GM12878 (cell line): Measurements from ENCODE around the gene APOA4. TPM values are rescaled to one million over a fixed set of nuclear protein-coding genes. Genes with fewer than 3 reads are reported as not detected.

ENCODE experiments used
- ATAC-seq: fragments of 200-7000 bp; cut with Tn5 transposase; 3 replicates; pipeline ENCODE4 v1.9.1; 2020; ENCODE audit warnings: mild to moderate bottlenecking, moderate library complexity
- Bru-seq: library from RNA; stranded (reverse); fragments of 400-500 nt; gene quantifications from one replicate; lab custom pipeline; 2021; lab: Mats Ljungman, UMichigan
- BruChase-seq, 2 experiments: library from RNA; stranded (reverse); fragments of 400-500 nt; gene quantifications; one replicate each; lab custom pipeline; 2021; lab: Mats Ljungman, UMichigan
- BruUV-seq: library from RNA; stranded (reverse); fragments of 400-500 nt; replicated peaks from 2 replicates; lab custom pipeline; 2021; lab: Mats Ljungman, UMichigan
- CTCF ChIA-PET: fragments of 300-600 bp; sonication (Branson Sonifier 250); formaldehyde crosslinking; extraction: SDS; loops from one replicate; lab custom pipeline; 2021; ENCODE audit warnings: inconsistent platforms; lab: Yijun Ruan, JAX
- POLR2A ChIA-PET: fragments of 350-600 bp; formaldehyde crosslinking; extraction: SDS; loops from one replicate; lab custom pipeline; 2021; ENCODE audit warnings: inconsistent platforms; lab: Charles Lee
- RAD21 ChIA-PET: fragments of 300-600 bp; sonication (Branson Sonifier 250); formaldehyde crosslinking; loops from one replicate; lab custom pipeline; 2023; ENCODE audit warnings: antibody characterized with exemption; ENCODE audit not compliant: unreplicated experiment; lab: Charles Lee
- SMC1A ChIA-PET: fragments of 300-600 bp; sonication (Branson Sonifier 250); formaldehyde crosslinking; loops from one replicate; lab custom pipeline; 2023; ENCODE audit not compliant: unreplicated experiment, uncharacterized antibody; lab: Charles Lee
- DNase-seq: peaks from one replicate; pipeline ENCODE4 v3.0.0-alpha.2; 2011; ENCODE audit warnings: low read depth, low spot score
- FAIRE-seq: peaks from 3 replicates; lab custom pipeline; 2011; peaks lifted over from hg19 to GRCh38; lab: Jason Lieb, UNC
- H2AFZ ChIP-seq: 2 replicates; pipeline ENCODE4 v1.6.0; 2011; ENCODE audit warnings: low read depth, low read length, control low read depth; ENCODE audit not compliant: control insufficient read depth
- H3K27ac ChIP-seq: 2 replicates; pipeline ENCODE4 v1.5.1; 2011; ENCODE audit warnings: control low read depth; ENCODE audit not compliant: control insufficient read depth, insufficient read depth
- H3K27me3 ChIP-seq, 2 experiments: replicated peaks in 1 of 2; 2 replicates each; pipeline versions ENCODE4 v1.6.0 to v1.6.1; 2011; ENCODE audit warnings: low read length in 1 of 2; ENCODE audit not compliant: control insufficient read depth in 2 of 2, insufficient read depth in 2 of 2
- H3K36me3 ChIP-seq, 2 experiments: 2 replicates each; pipeline ENCODE4 v1.5.1; 2011; ENCODE audit warnings: low read length in 1 of 2; ENCODE audit not compliant: control insufficient read depth in 2 of 2, insufficient read depth in 2 of 2
- H3K4me1 ChIP-seq: 2 replicates; pipeline ENCODE4 v1.6.1; 2011; ENCODE audit warnings: mild to moderate bottlenecking, low read length, moderate library complexity, mixed read lengths; ENCODE audit not compliant: control insufficient read depth, insufficient read depth
- H3K4me2 ChIP-seq: 2 replicates; pipeline ENCODE4 v1.6.0; 2011; ENCODE audit warnings: control low read depth; ENCODE audit not compliant: control insufficient read depth, insufficient read depth
- H3K4me3 ChIP-seq: fragments of 200-600 bp; sonication (generic); 2 replicates; pipeline ENCODE4 v1.5.1; 2016
- H3K79me2 ChIP-seq: 2 replicates; pipeline ENCODE4 v1.6.0; 2011; ENCODE audit warnings: low read length; ENCODE audit not compliant: control insufficient read depth, insufficient read depth
- H3K9ac ChIP-seq: 2 replicates; pipeline ENCODE4 v1.8.0; 2011; ENCODE audit warnings: low read length, control low read depth, mixed read lengths; ENCODE audit not compliant: control insufficient read depth, insufficient read depth
- H3K9me3 ChIP-seq: replicated peaks from 3 replicates; pipeline ENCODE4 v1.5.1; 2011; ENCODE audit warnings: mild to moderate bottlenecking, low read length; ENCODE audit not compliant: control insufficient read depth, insufficient read depth
- H4K20me1 ChIP-seq: 2 replicates; pipeline ENCODE4 v1.6.0; 2011; ENCODE audit not compliant: control insufficient read depth, insufficient read depth
- CBFB ChIP-seq: IDR thresholded peaks from 2 replicates; pipeline ENCODE4 v1.6.1; 2016; ENCODE audit warnings: antibody characterized with exemption, low read depth
- ZSCAN29 ChIP-seq: fragments of 450-650 bp; IDR thresholded peaks from 2 replicates; pipeline ENCODE4 v1.6.1; 2017; ENCODE audit warnings: mild to moderate bottlenecking, moderate library complexity
- WGBS: methylation state at CpG from one replicate; pipeline ENCODE4 v1.1.6; 2016; ENCODE audit warnings: low lambda C conversion rate; ENCODE audit not compliant: insufficient replicate concordance, insufficient coverage; ENCODE audit errors: missing lambda C conversion rate; 5-methylcytosine and 5-hydroxymethylcytosine counted together
- in situ Hi-C: fragments of 300-500 bp; cut with MboI; formaldehyde crosslinking; loops from 9 replicates; pipeline ENCODE4 v1.14.3; 2018; ENCODE audit warnings: mixed read lengths
- intact Hi-C: fragments of 100-400 bp; cut with micrococcal nuclease; formaldehyde crosslinking; loops from one replicate; pipeline ENCODE4 v1.14.2; 2022; ENCODE audit not compliant: unreplicated experiment
- long read RNA-seq, 2 experiments: library from polyadenylated mRNA; unstranded; transcript quantifications; one replicate each; pipeline ENCODE4 v2.0.0, GENCODE V29; 2019 to 2020
- polyA minus RNA-seq, 3 experiments: library from RNA; depleted of rRNA, polyadenylated mRNA; stranded (reverse); fragments of >200 nt; gene quantifications; 2 replicates each; pipeline ENCODE4 v1.2.3, GENCODE V29; 2011
- polyA plus RNA-seq, 11 experiments: library from polyadenylated mRNA; depleted of rRNA in 4 of 11; unstranded in 6 of 11; stranded (reverse) in 5 of 11; fragments of >200 nt; fragmentation: Nextera tagmentation in 4 of 11; fragmentation: Illumina TruSeq in 1 of 11; extraction: Ambion mirVana in 4 of 11; extraction: Trizol in 1 of 11; gene quantifications; 1 replicate in 1 of 11; 2 replicates in 10 of 11; pipeline versions ENCODE4 v1.2.1 to v1.2.3, GENCODE V29; 2011 to 2016; ENCODE audit warnings: inconsistent platforms in 2 of 11, missing spikeins in 2 of 11, low read depth in 1 of 11
- total RNA-seq, 4 experiments: library from RNA; depleted of rRNA in 3 of 4; stranded (reverse); fragments of >200 nt in 3 of 4; fragmentation: Illumina TruSeq in 1 of 4; extraction: Trizol in 1 of 4; gene quantifications; 2 replicates each; pipeline versions ENCODE4 v1.2.1 to v1.2.3, GENCODE V29; 2013 to 2021
- TF ChIP-seq, protein P1 (sequence below): fragments of 450-650 bp; IDR thresholded peaks from 2 replicates; pipeline ENCODE4 v1.6.1; 2017; ENCODE audit warnings: mild to moderate bottlenecking, low read depth, inconsistent platforms; ENCODE audit not compliant: poor library complexity, severe bottlenecking

The APOA4 gene
- total RNA-seq (2013; cell fraction: nucleolus; rRNA removed): not detected in 2 replicates
- total RNA-seq (2014; rRNA removed) (not detected in 2 replicates), total RNA-seq (2014; rRNA removed; fragmentation: Illumina TruSeq; extraction: Trizol) (not detected in 2 replicates), total RNA-seq (2021) (not detected in 2 replicates), polyA plus RNA-seq (2011; rRNA removed) (not detected in 2 replicates), polyA plus RNA-seq (2014; fragmentation: Illumina TruSeq; extraction: Trizol) (not detected in 2 replicates), polyA plus RNA-seq (2014; fragmentation: Nextera tagmentation; extraction: Ambion mirVana) (not detected), polyA plus RNA-seq (2014; rRNA removed) (not detected in 2 replicates), polyA plus RNA-seq (2016; fragmentation: Nextera tagmentation; extraction: Ambion mirVana) (not detected), polyA minus RNA-seq (2011; rRNA and poly(A)+ RNA removed) (not detected in 2 replicates), Bru-seq, nascent RNA (not detected), BruChase-seq, experiment 1, labeled RNA remaining after a 6-hour chase (not detected), BruChase-seq, experiment 2, labeled RNA remaining after a 2-hour chase (percentile 17 among the genes with signal in this experiment)
- polyA plus RNA-seq (2011; ENCODE audit: low read depth): not detected
- not detected in 2 replicates for polyA plus RNA-seq (2011; cell fraction: cytosol; rRNA removed)
- not detected in 2 replicates for polyA plus RNA-seq (2011; cell fraction: nucleus; rRNA removed)
- not detected in 2 replicates for polyA plus RNA-seq (2012)
- polyA minus RNA-seq (2011; cell fraction: cytosol; rRNA and poly(A)+ RNA removed): not detected in 2 replicates
- not detected in 2 replicates for polyA minus RNA-seq (2011; cell fraction: nucleus; rRNA and poly(A)+ RNA removed)
- long read RNA-seq, experiment 1: 0 reads
- long read RNA-seq, experiment 2: 0 reads

DNA sequence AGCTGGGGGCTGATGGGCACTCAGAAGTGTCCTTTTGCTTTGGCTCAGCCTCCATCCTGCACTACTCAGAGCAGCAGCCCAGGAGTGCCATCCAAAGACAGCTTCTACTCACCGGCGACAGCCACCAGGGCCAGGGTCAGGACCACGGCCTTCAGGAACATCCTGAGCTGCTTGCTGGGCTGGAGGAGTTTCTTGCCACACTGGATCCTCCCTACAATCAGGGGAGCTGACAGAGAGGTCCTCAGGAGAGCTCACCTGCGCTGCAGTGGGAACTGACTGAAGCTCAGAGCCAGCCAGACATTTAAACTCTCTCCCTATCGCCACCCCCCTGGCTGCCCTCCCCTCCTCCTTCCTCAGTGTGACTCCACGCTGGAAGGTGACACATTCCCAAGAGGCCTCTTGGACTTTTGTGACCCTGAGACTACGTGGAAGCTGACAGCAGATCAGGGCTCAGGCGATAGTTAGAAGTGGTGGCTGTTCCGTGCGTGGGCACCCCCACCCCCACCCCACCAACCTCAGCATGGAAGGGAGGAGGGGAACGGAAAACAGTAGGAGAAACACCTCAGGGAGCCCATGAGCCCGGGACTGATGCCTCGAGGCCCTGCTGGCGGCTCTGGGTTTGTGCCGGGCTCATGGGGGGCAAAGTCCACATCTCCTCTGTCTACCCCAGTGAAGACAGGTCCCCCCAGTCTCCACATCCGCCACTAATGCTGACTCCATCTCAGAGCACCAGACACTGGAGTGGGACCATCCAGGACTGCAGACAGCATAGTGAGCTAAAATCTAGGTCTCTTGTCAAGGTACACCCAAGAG, at the start of gene APOA4:
Gene APOA4, minus strand, starts transcription at position 274 of the 813 bp plus-strand sequence. Its CDS starts 113 bp downstream, at position 161.
- ChIA-PET CTCF (interaction anchor here (2.9 to 3.2 kb wide), 2 partner anchors 12 to 33 kb away, joined by 10 to 17 read pairs; partner anchors contain the start of gene APOA5), POLR2A (interaction anchor here (0.6 kb wide), 1 partner anchor 34 kb away, joined by 3 read pairs; no protein-coding TSS in a partner anchor), RAD21 (no interaction called here), SMC1A (interaction anchor here (1.1 kb wide), 1 partner anchor 150 kb away, joined by 3 read pairs; no protein-coding TSS in a partner anchor)
- no peak for TF ChIP-seq CBFB
- no peak for TF ChIP-seq ZSCAN29
- TF ChIP-seq, protein P1, sequence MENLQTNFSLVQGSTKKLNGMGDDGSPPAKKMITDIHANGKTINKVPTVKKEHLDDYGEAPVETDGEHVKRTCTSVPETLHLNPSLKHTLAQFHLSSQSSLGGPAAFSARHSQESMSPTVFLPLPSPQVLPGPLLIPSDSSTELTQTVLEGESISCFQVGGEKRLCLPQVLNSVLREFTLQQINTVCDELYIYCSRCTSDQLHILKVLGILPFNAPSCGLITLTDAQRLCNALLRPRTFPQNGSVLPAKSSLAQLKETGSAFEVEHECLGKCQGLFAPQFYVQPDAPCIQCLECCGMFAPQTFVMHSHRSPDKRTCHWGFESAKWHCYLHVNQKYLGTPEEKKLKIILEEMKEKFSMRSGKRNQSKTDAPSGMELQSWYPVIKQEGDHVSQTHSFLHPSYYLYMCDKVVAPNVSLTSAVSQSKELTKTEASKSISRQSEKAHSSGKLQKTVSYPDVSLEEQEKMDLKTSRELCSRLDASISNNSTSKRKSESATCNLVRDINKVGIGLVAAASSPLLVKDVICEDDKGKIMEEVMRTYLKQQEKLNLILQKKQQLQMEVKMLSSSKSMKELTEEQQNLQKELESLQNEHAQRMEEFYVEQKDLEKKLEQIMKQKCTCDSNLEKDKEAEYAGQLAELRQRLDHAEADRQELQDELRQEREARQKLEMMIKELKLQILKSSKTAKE: no peak
- Histone ChIP-seq H3K9ac (no peak within 1 kb of the TSS), H3K27me3 (no peaks in the 10 kb centered on the region), H3K27ac (no peak within 1 kb of the TSS), H3K79me2 (no peaks in the 10 kb centered on the region), H4K20me1 (no peaks in the 10 kb centered on the region), H2AFZ (no peak within 1 kb of the TSS), H3K9me3 (no peaks in the 10 kb centered on the region), H3K4me1 (no peaks in the 10 kb centered on the region), H3K36me3 (no peaks in the 10 kb centered on the region), H3K4me2 (no peak within 1 kb of the TSS), H3K4me3 (no peak within 1 kb of the TSS)
- in situ Hi-C loops (no loop called here), intact Hi-C loops (no loop called here)
- no TSS peak for BruUV-seq
- FAIRE-seq (no peak), DNase-seq (no peak), ATAC-seq (no peak)
- WGBS: 35% methylated on average over 13 of the region's 16 CpGs
